GM12891 (cell line): Measurements from ENCODE around the gene EEF2.
"Not testable (repeated sequence)": the region's sequence is repeated elsewhere in the genome, so short reads cannot be mapped to it uniquely, and the experiment has no call there.

Experiments
- DNase-seq: peaks from one replicate; pipeline ENCODE4 v3.0.0; 2011; ENCODE audit warnings: low spot score; ENCODE audit not compliant: insufficient read length
- FAIRE-seq: peaks from 2 replicates; lab custom pipeline; 2011; peaks lifted over from hg19 to GRCh38; lab: Jason Lieb, UNC
- PAX5 ChIP-seq: IDR thresholded peaks from 2 replicates; pipeline ENCODE4 v1.6.1; 2011; ENCODE audit warnings: low read length, moderate library complexity, mild to moderate bottlenecking; ENCODE audit not compliant: insufficient read depth, severe bottlenecking
- POLR2A ChIP-seq: IDR thresholded peaks from 2 replicates; pipeline ENCODE4 v1.6.1; 2011; ENCODE audit warnings: low read depth, low read length, control low read depth
- POLR2AphosphoS5 ChIP-seq: IDR thresholded peaks from 2 replicates; pipeline ENCODE4 v1.6.1; 2011; ENCODE audit warnings: low read depth, low read length, control low read depth
- POU2F2 ChIP-seq: IDR thresholded peaks from 2 replicates; pipeline ENCODE4 v1.6.1; 2011; ENCODE audit warnings: low read depth, mild to moderate bottlenecking, control low read depth, low read length, moderate library complexity
- SPI1 ChIP-seq: IDR thresholded peaks from 2 replicates; pipeline ENCODE4 v1.6.1; 2011; ENCODE audit warnings: low read depth, low read length, control low read depth
- TAF1 ChIP-seq: IDR thresholded peaks from 2 replicates; pipeline ENCODE4 v1.6.1; 2011; ENCODE audit warnings: low read depth, low read length, control low read depth

EEF2 gene

DNA sequence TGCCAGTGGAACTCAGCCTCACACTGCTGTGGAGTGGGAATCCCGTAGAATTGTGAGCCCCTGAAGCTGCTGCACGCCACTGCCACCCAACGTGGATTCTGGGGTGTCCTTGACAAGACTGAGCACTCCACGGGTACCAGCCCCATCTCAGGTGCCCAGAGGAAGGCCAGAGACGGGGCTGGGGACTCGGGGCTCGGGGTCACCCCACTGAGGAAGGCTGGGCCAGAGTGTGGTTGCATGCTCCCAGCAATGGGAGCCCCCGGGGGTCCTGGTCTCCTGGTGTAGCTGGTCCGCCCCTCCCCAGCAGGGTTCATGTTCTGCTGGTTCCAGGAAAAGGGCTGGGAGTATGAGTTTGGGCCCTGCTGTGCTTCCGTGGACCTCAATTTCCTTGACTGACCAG, 29.6 kb downstream of the EEF2 start:
- no peak for DNase-seq
- FAIRE-seq, result no peak
- TF ChIP-seq SPI1, result no peak
- TF ChIP-seq POLR2AphosphoS5, result no peak
- no peak for TF ChIP-seq POU2F2
- no peak for TF ChIP-seq POLR2A
- no peak for TF ChIP-seq TAF1
- no peak for TF ChIP-seq PAX5

- not testable (repeated sequence) for FAIRE-seq, DNase-seq
These were observed 30.0 kb downstream of the EEF2 start for GRCh38 chr19:3955276-3955675.

- no peak for TF ChIP-seq SPI1
- no peak for TF ChIP-seq POU2F2
- TF ChIP-seq TAF1, result no peak
- no peak for TF ChIP-seq PAX5
- TF ChIP-seq POLR2AphosphoS5, result no peak
- no peak for TF ChIP-seq POLR2A
- FAIRE-seq (no peak), DNase-seq (no peak)
These were observed 31.2 kb downstream of the EEF2 start for GRCh38 chr19:3954107-3954506.

GRCh38 chr19:3952755-3953276, 32.4 kb downstream of the EEF2 start:
- DNase-seq, FAIRE-seq: not testable (repeated sequence)

DNA sequence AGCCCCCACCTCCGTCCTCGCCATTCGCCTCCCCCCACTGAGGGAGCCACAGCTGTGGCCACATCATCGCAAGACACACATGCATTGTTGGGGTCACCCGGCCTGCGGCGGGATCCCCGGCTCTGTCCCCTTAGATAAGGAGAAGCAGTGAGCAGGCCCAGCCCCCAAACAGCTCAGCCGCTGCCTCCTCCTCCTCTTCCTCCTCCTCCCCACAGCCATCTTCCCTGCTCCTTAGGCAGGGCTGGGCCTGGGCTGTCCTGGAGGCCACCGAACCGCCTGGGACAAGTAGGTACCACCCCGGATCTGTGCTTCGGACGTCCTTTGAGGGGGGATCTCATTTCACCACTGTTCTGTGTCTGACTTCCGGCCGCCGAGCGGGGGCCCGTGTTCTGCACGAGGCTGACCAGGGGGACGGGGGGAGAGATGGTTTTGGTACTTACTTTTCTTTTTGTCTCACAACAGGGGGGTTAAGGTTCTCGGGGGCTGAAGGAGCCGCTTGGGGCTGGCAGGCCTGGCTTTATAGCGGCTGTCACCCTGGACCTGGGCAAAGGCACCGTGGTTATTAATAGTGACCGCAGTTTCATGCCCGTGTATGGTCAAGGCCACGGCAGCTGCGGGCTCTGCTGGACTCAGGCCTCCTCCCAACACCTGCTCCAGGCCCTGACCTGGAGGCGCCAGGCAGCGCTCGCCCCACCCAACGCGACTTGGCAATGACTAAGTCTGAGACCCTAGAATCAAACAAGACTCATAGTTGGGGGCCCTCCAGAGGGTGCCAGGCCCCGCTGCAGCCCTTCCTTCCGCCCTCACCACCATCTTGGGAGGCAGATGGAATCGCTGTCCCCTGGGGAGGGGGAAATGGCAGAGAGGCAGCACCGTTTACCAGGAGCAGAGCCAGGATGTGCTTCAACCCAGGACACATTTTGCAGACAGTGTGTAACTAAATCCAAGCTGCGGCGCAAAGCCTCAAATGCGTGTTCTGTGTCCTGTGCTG, 34.1 kb downstream of the EEF2 start:
- TF ChIP-seq POLR2A (no peak), PAX5 (no peak), SPI1 (no peak), POLR2AphosphoS5 (no peak), POU2F2 (no peak)
- peak; percentile 85 for FAIRE-seq
- DNase-seq, result no peak

DNA sequence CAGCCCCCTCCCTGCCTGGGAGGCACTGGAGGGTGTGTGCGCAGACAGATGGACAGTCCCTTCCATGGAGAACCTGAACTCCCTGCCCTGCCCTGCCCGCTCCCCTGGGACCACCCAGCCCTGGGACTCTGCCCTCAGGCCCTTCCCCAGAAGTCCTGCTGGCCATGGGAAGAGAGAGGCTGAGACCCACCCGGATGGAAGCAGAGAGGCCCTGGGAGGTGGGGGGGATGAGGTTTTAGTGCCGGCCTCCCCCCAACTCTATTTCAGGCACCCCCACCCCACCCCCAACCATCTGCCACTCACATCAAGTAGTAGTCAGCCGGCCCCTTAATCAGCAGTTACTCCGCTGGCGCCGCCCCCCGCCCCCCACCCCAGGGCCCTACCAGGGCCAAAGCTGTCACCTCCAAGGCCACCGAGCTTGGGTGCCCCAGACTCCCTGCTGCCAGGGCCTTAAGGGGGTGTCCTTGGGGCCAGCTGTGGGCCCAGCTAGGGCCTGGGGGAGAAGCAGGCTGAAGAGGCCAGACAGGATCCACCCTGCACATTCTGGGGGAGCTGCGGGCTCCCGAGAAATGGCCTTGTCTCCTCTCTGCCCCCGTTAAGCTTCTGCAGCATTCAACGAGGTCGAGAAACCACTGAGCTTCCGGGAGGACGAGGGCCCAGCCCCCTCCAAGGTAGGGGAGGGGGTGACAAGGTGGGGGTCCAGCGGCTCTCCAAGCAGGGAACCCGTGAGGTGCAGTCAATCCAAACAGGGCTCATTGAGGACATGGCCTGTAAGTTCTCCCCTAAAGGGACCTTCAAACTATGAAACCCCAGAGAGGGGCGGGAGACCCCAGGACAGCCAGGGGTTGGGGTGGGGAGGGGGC, 35.0 kb downstream of the EEF2 start:
- no peak for TF ChIP-seq TAF1
- no peak for TF ChIP-seq SPI1
- TF ChIP-seq POLR2A, result no peak
- TF ChIP-seq PAX5, result no peak
- no peak for TF ChIP-seq POLR2AphosphoS5
- no peak for TF ChIP-seq POU2F2
- FAIRE-seq, result no peak
- no peak for DNase-seq

DNA sequence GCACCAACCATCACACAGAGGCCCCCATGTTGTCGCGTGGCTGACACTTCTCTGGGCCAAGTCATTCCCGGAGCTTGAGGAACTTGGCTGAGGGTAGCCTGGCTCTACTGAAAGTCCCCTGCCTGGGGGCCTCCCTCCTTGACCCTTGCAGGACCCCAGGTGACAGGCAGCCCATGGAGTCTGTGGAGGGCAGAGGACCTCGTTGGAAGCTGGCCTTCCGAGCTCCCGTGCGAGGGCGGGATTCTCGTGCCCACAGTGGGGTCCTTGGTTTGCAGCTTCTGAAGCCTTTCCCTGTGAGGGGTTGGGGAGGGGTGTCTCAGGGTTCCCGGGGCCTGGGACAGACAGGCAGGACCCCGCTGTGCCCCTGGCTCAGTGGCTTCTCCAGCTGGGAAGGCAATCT, 36.0 kb downstream of the EEF2 start:
- no peak for TF ChIP-seq POU2F2
- no peak for DNase-seq
- FAIRE-seq, result no peak

- not testable (repeated sequence) for DNase-seq, FAIRE-seq
These were observed 37.8 kb downstream of the EEF2 start for GRCh38 chr19:3947316-3947933.

DNA sequence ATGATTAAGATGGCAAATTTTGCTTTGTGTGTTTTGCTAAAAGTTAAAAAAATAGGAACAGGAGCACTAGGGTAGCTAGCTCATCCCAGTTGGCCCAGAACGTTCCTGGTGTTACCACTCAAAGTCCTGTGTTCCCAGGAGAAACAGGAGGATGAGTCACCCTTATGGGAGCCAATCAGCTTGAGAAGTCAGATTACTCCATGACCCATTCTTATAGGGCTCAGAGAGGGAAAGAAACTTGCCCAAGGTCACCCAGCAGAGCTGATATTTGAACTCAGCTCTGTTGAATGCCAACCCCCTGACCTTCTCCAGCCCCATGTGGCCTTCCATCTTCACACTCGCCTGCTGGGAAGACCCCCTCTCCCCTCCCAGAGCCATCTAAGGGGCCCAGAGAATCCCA, 39.4 kb downstream of the EEF2 start:
- DNase-seq (no peak), FAIRE-seq (no peak)
- TF ChIP-seq POLR2A (no peak), POU2F2 (no peak), TAF1 (no peak), POLR2AphosphoS5 (no peak), SPI1 (no peak), PAX5 (no peak)
